Vagina (tissue), 2 donors: ENCODE measurements around the gene ATP6V0E1.

Experiments
- CTCF ChIP-seq, 3 experiments: fragments of 450-650 bp in 2 of 3; fragments of 200-600 bp in 1 of 3; sonication (generic) in 1 of 3; IDR thresholded peaks; one replicate each; pipeline ENCODE4 v1.5.1; 2017 to 2019; ENCODE audit warnings: antibody characterized with exemption in 3 of 3, mild to moderate bottlenecking in 2 of 3, moderate library complexity in 2 of 3
- POLR2A ChIP-seq, 2 donors: fragments of 450-650 bp; IDR thresholded peaks; one replicate each; pipeline ENCODE4 v1.6.1; 2017; ENCODE audit warnings: antibody characterized with exemption in 2 of 2, mild to moderate bottlenecking in 2 of 2, moderate library complexity in 2 of 2

GRCh38 chr5:172954751-172955159 is 28.8 kb upstream of the ATP6V0E1 start:
- TF ChIP-seq CTCF (IDR thresholded peaks at IDR 0.05) = no peak
- no peak for TF ChIP-seq POLR2A (IDR thresholded peaks at IDR 0.05)
